WTC11 (cell line): ENCODE results near the gene LRRC8D. TPM values are rescaled to one million over a fixed set of nuclear protein-coding genes. Genes with fewer than 3 reads are reported as not detected.
A peak's percentile ranks its signal among the peaks of the same experiment; 100 is the strongest.

Experiments used
- ATAC-seq: fragments of 200-7000 bp; cut with Tn5 transposase; 2 replicates; pipeline ENCODE4 v1.10.0; 2021; ENCODE audit warnings: mild to moderate bottlenecking, moderate library complexity
- CTCF ChIA-PET: fragments of 300-600 bp; sonication (Branson Sonifier 250); formaldehyde crosslinking; loops from one replicate; lab custom pipeline; 2021; ENCODE audit warnings: antibody characterized with exemption; lab: Charles Lee
- POLR2A ChIA-PET: fragments of 350-600 bp; sonication (Branson Sonifier 250); formaldehyde crosslinking; loops from one replicate; lab custom pipeline; 2021; ENCODE audit warnings: antibody characterized with exemption; lab: Charles Lee
- DNase-seq: peaks from one replicate; pipeline ENCODE4 v3.0.0; 2021; ENCODE audit warnings: low spot score
- H3K27ac Mint-ChIP-seq: 2 replicates; pipeline ENCODE4 v1.8.0; 2021; ENCODE audit warnings: mixed read lengths
- H3K27me3 Mint-ChIP-seq: 2 replicates; pipeline ENCODE4 v1.8.0; 2021; ENCODE audit warnings: low read depth, mild to moderate bottlenecking, moderate library complexity, mixed read lengths
- H3K36me3 Mint-ChIP-seq: 2 replicates; pipeline ENCODE4 v1.8.0; 2021; ENCODE audit warnings: mixed read lengths
- H3K4me1 Mint-ChIP-seq: 2 replicates; pipeline ENCODE4 v1.8.0; 2022; ENCODE audit warnings: mixed read lengths
- H3K4me3 Mint-ChIP-seq: 2 replicates; pipeline ENCODE4 v1.8.0; 2021; ENCODE audit warnings: mild to moderate bottlenecking, moderate library complexity, mixed read lengths
- H3K9me3 Mint-ChIP-seq: 2 replicates; pipeline ENCODE4 v1.8.0; 2021; ENCODE audit warnings: mixed read lengths
- ELF4 ChIP-seq: sonication (generic); formaldehyde crosslinking; IDR thresholded peaks from 2 replicates; pipeline ENCODE4 v1.8.1; 2022; ENCODE audit warnings: low read depth, mild to moderate bottlenecking, moderate library complexity, missing genetic modification reagents
- ERG ChIP-seq: fragments of 250-450 bp; sonication (Bioruptor Pico); IDR thresholded peaks from 2 replicates; pipeline ENCODE4 v1.8.0; 2021; ENCODE audit warnings: mild to moderate bottlenecking
- ESRRA ChIP-seq: sonication (generic); formaldehyde crosslinking; IDR thresholded peaks from 2 replicates; pipeline ENCODE4 v1.8.1; 2022; ENCODE audit warnings: mild to moderate bottlenecking, missing genetic modification reagents, borderline replicate concordance
- NFE2L1 ChIP-seq: sonication (generic); formaldehyde crosslinking; IDR thresholded peaks from 2 replicates; pipeline ENCODE4 v1.8.1; 2023; ENCODE audit warnings: missing genetic modification reagents
- NFYB ChIP-seq: sonication (generic); formaldehyde crosslinking; conservative IDR thresholded peaks from 2 replicates; pipeline ENCODE4 v1.8.0; 2022; ENCODE audit warnings: low read depth, missing genetic modification reagents
- NR2C2 ChIP-seq: sonication (generic); formaldehyde crosslinking; IDR thresholded peaks from 2 replicates; pipeline ENCODE4 v1.8.0; 2022; ENCODE audit warnings: mild to moderate bottlenecking, missing genetic modification reagents
- RORB ChIP-seq: fragments of 250-450 bp; sonication (Bioruptor Pico); IDR thresholded peaks from 2 replicates; pipeline ENCODE4 v1.9.0; 2021; ENCODE audit warnings: mild to moderate bottlenecking
- TEAD4 ChIP-seq: sonication (generic); formaldehyde crosslinking; IDR thresholded peaks from 2 replicates; pipeline ENCODE4 v1.8.0; 2022; ENCODE audit warnings: mild to moderate bottlenecking, missing genetic modification reagents
- USF1 ChIP-seq: sonication (generic); formaldehyde crosslinking; IDR thresholded peaks from 2 replicates; pipeline ENCODE4 v1.8.0; 2022; ENCODE audit warnings: mild to moderate bottlenecking, missing genetic modification reagents
- ZNF423 ChIP-seq: fragments of 250-450 bp; sonication (Bioruptor Pico); IDR thresholded peaks from 2 replicates; pipeline ENCODE4 v2.1.2; 2022; ENCODE audit warnings: mild to moderate bottlenecking, moderate library complexity
- ZNF512 ChIP-seq: sonication (generic); formaldehyde crosslinking; IDR thresholded peaks from 2 replicates; pipeline ENCODE4 v1.8.1; 2022; ENCODE audit warnings: missing genetic modification reagents, borderline replicate concordance
- ZNF671 ChIP-seq: fragments of 250-450 bp; sonication (Bioruptor Pico); IDR thresholded peaks from 2 replicates; pipeline ENCODE4 v1.8.0; 2021; ENCODE audit warnings: mild to moderate bottlenecking
- total RNA-seq: library from RNA; stranded (reverse); gene quantifications from 3 replicates; pipeline ENCODE4 v1.2.3, GENCODE V29; 2021
- TF ChIP-seq, protein P1 (sequence below): sonication (generic); formaldehyde crosslinking; IDR thresholded peaks from 2 replicates; pipeline ENCODE4 v1.8.0; 2022; ENCODE audit warnings: mild to moderate bottlenecking, missing genetic modification reagents
- TF ChIP-seq, protein P2 (sequence below): sonication (generic); formaldehyde crosslinking; IDR thresholded peaks from 2 replicates; pipeline ENCODE4 v1.8.1; 2022; ENCODE audit warnings: mild to moderate bottlenecking, missing genetic modification reagents, moderate library complexity, borderline replicate concordance
- TF ChIP-seq, protein P3 (sequence below): sonication (generic); formaldehyde crosslinking; IDR thresholded peaks from 2 replicates; pipeline ENCODE4 v1.8.1; 2023; ENCODE audit warnings: mild to moderate bottlenecking, moderate library complexity, missing genetic modification reagents
- TF ChIP-seq, protein P4 (sequence below): sonication (generic); formaldehyde crosslinking; IDR thresholded peaks from 2 replicates; pipeline ENCODE4 v1.8.0; 2022; ENCODE audit warnings: missing genetic modification reagents
- TF ChIP-seq, protein P5 (sequence below): sonication (generic); formaldehyde crosslinking; IDR thresholded peaks from 2 replicates; pipeline ENCODE4 v1.8.1; 2023; ENCODE audit warnings: mild to moderate bottlenecking, missing genetic modification reagents, moderate library complexity

LRRC8D gene
- total RNA-seq, 1 experiment from 2014 or later, result 42.6 TPM

- TF ChIP-seq TEAD4 (CRISPR knock-in tag) (no peak), RORB (CRISPR knock-in tag) (no peak), NR2C2 (CRISPR knock-in tag) (no peak)
- TF ChIP-seq, protein P1, sequence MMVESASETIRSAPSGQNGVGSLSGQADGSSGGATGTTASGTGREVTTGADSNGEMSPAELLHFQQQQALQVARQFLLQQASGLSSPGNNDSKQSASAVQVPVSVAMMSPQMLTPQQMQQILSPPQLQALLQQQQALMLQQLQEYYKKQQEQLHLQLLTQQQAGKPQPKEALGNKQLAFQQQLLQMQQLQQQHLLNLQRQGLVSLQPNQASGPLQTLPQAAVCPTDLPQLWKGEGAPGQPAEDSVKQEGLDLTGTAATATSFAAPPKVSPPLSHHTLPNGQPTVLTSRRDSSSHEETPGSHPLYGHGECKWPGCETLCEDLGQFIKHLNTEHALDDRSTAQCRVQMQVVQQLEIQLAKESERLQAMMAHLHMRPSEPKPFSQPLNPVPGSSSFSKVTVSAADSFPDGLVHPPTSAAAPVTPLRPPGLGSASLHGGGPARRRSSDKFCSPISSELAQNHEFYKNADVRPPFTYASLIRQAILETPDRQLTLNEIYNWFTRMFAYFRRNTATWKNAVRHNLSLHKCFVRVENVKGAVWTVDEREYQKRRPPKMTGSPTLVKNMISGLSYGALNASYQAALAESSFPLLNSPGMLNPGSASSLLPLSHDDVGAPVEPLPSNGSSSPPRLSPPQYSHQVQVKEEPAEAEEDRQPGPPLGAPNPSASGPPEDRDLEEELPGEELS (CRISPR knock-in tag), result no peak
- TF ChIP-seq, protein P2, sequence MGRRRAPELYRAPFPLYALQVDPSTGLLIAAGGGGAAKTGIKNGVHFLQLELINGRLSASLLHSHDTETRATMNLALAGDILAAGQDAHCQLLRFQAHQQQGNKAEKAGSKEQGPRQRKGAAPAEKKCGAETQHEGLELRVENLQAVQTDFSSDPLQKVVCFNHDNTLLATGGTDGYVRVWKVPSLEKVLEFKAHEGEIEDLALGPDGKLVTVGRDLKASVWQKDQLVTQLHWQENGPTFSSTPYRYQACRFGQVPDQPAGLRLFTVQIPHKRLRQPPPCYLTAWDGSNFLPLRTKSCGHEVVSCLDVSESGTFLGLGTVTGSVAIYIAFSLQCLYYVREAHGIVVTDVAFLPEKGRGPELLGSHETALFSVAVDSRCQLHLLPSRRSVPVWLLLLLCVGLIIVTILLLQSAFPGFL (CRISPR knock-in tag), result no peak
- H3K36me3 Mint-ChIP-seq, result no peaks in the 10 kb centered on the region
- no peak overlapping the region for H3K4me3 Mint-ChIP-seq
- CTCF ChIA-PET, result no interaction called here
- DNase-seq (no peak), ATAC-seq (no peak)
- H3K9me3 Mint-ChIP-seq, result no peaks in the 10 kb centered on the region
- no peak overlapping the region for H3K27ac Mint-ChIP-seq
- POLR2A ChIA-PET, result no interaction called here
- H3K27me3 Mint-ChIP-seq, result no peaks in the 10 kb centered on the region
- H3K4me1 Mint-ChIP-seq, result no peaks in the 10 kb centered on the region
These were observed 34.1 kb upstream of the LRRC8D start for GRCh38 chr1:89786628-89787214.

DNA sequence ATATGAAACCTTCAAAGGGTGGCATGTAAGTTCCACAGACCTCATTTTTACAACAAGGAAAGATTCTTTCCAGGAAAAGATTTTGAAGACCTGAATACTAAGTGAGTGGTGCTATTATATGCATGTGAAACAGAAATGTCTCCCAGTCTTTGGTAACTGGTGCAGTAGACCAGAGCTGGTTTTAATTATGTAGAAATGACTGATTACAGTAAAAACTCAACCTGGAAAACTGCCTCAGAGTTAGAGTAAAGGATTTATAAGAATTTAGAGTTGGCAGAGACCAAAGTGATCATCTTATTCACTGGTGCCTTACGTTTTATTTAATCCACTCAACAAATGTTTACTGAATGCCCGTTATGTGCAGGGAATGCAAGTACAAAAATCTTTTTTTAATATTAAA, 30.2 kb upstream of the LRRC8D start:
- no peak overlapping the region for H3K4me3 Mint-ChIP-seq
- no peaks in the 10 kb centered on the region for H3K36me3 Mint-ChIP-seq
- no peaks in the 10 kb centered on the region for H3K9me3 Mint-ChIP-seq
- DNase-seq, result no peak
- H3K27ac Mint-ChIP-seq, result no peak overlapping the region
- no peaks in the 10 kb centered on the region for H3K27me3 Mint-ChIP-seq
- TF ChIP-seq ZNF671 (CRISPR knock-in tag) (no peak), ELF4 (CRISPR knock-in tag) (no peak), ESRRA (CRISPR knock-in tag) (no peak)
- ChIA-PET POLR2A (no interaction called here), CTCF (interaction anchor here (1.0 to 1.1 kb wide), 2 partner anchors 18 to 28 kb away, joined by 3 read pairs; no protein-coding TSS in a partner anchor)
- no peak for ATAC-seq
- H3K4me1 Mint-ChIP-seq, result no peaks in the 10 kb centered on the region

DNA sequence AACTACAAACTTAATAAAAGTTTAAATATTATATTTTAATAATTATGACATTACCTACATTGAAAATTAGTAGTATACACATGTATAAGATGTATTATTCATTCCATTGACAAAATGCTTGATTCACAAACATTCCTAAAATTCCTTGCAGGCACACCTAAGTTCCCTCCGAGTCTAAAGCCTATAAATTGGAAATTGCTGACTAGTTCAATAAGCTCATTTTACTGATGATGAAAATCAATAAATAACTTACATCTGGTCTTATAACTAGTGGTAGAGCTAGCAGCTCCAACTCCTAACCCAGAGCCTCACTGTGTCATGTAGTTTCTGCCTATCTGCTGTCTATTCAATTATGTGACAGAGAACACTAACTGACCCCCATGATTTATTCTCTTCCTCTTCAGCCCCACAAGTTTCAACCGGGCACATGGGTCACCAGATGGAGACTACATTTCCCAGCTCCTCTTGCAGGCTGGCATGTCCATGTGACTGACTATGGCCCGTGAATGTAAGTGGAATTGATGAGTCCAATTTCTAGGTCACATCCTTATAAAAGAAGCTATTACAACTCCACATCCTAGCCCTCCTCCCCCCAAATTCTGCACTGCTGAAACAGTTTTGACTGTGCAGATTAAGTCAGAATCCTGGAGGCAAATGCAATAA, 29.6 kb upstream of the LRRC8D start:
- no peaks in the 10 kb centered on the region for H3K36me3 Mint-ChIP-seq
- no peaks in the 10 kb centered on the region for H3K27me3 Mint-ChIP-seq
- no peaks in the 10 kb centered on the region for H3K4me1 Mint-ChIP-seq
- ATAC-seq, result peak; percentile 57
- H3K27ac Mint-ChIP-seq, result no peak overlapping the region
- H3K9me3 Mint-ChIP-seq, result no peaks in the 10 kb centered on the region
- ChIA-PET CTCF (interaction anchor here (1.0 to 1.1 kb wide), 2 partner anchors 18 to 28 kb away, joined by 3 read pairs; no protein-coding TSS in a partner anchor), POLR2A (no interaction called here)
- DNase-seq, result no peak
- no peak overlapping the region for H3K4me3 Mint-ChIP-seq
- no peak for TF ChIP-seq RORB (CRISPR knock-in tag)
- TF ChIP-seq, protein P3, sequence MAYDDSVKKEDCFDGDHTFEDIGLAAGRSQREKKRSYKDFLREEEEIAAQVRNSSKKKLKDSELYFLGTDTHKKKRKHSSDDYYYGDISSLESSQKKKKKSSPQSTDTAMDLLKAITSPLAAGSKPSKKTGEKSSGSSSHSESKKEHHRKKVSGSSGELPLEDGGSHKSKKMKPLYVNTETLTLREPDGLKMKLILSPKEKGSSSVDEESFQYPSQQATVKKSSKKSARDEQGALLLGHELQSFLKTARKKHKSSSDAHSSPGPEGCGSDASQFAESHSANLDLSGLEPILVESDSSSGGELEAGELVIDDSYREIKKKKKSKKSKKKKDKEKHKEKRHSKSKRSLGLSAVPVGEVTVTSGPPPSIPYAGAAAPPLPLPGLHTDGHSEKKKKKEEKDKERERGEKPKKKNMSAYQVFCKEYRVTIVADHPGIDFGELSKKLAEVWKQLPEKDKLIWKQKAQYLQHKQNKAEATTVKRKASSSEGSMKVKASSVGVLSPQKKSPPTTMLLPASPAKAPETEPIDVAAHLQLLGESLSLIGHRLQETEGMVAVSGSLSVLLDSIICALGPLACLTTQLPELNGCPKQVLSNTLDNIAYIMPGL (CRISPR knock-in tag), result no peak
- TF ChIP-seq NFYB, result no peak
- TF ChIP-seq, protein P4, sequence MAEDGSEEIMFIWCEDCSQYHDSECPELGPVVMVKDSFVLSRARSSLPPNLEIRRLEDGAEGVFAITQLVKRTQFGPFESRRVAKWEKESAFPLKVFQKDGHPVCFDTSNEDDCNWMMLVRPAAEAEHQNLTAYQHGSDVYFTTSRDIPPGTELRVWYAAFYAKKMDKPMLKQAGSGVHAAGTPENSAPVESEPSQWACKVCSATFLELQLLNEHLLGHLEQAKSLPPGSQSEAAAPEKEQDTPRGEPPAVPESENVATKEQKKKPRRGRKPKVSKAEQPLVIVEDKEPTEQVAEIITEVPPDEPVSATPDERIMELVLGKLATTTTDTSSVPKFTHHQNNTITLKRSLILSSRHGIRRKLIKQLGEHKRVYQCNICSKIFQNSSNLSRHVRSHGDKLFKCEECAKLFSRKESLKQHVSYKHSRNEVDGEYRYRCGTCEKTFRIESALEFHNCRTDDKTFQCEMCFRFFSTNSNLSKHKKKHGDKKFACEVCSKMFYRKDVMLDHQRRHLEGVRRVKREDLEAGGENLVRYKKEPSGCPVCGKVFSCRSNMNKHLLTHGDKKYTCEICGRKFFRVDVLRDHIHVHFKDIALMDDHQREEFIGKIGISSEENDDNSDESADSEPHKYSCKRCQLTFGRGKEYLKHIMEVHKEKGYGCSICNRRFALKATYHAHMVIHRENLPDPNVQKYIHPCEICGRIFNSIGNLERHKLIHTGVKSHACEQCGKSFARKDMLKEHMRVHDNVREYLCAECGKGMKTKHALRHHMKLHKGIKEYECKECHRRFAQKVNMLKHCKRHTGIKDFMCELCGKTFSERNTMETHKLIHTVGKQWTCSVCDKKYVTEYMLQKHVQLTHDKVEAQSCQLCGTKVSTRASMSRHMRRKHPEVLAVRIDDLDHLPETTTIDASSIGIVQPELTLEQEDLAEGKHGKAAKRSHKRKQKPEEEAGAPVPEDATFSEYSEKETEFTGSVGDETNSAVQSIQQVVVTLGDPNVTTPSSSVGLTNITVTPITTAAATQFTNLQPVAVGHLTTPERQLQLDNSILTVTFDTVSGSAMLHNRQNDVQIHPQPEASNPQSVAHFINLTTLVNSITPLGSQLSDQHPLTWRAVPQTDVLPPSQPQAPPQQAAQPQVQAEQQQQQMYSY (CRISPR knock-in tag), result no peak
- TF ChIP-seq ERG (CRISPR knock-in tag), result no peak
- no peak for TF ChIP-seq ZNF423 (CRISPR knock-in tag)
- TF ChIP-seq, protein P5, sequence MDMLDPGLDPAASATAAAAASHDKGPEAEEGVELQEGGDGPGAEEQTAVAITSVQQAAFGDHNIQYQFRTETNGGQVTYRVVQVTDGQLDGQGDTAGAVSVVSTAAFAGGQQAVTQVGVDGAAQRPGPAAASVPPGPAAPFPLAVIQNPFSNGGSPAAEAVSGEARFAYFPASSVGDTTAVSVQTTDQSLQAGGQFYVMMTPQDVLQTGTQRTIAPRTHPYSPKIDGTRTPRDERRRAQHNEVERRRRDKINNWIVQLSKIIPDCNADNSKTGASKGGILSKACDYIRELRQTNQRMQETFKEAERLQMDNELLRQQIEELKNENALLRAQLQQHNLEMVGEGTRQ (CRISPR knock-in tag), result peak; percentile 86
- TF ChIP-seq NFE2L1 (CRISPR knock-in tag), result no peak
- TF ChIP-seq USF1 (CRISPR knock-in tag), result peak; percentile 89
- no peak for TF ChIP-seq ZNF512 (CRISPR knock-in tag)
